SK-N-SH treated with all-trans-retinoic acid at 6 μM for 48 hours (cell line): ENCODE measurements around the gene LAPTM4A.

Experiments used
- ATAC-seq: fragments of 200-7000 bp; cut with Tn5 transposase; 3 replicates; pipeline ENCODE4 v1.9.1; 2020; ENCODE audit warnings: mild to moderate bottlenecking, moderate library complexity
- ARNTL ChIP-seq: fragments of 450-650 bp; formaldehyde crosslinking; IDR thresholded peaks from 2 replicates; pipeline ENCODE4 v1.5.0; 2020; ENCODE audit warnings: low read depth, mild to moderate bottlenecking, moderate library complexity, borderline replicate concordance
- BACH2 ChIP-seq: fragments of 250-450 bp; sonication (Bioruptor Pico); IDR thresholded peaks from 2 replicates; pipeline ENCODE4 v1.9.0; 2021; ENCODE audit warnings: mild to moderate bottlenecking, borderline replicate concordance
- CREB5 ChIP-seq: fragments of 250-450 bp; sonication (Bioruptor Pico); IDR thresholded peaks from 2 replicates; pipeline ENCODE4 v1.5.1; 2020; ENCODE audit warnings: low read depth, mild to moderate bottlenecking, moderate library complexity
- CSRNP3 ChIP-seq: fragments of 250-450 bp; sonication (Bioruptor Pico); IDR thresholded peaks from 2 replicates; pipeline ENCODE4 v1.5.1; 2021; ENCODE audit warnings: mild to moderate bottlenecking, moderate library complexity
- ESRRG ChIP-seq: fragments of 250-450 bp; sonication (Bioruptor Pico); IDR thresholded peaks from 2 replicates; pipeline ENCODE4 v1.6.1; 2021; ENCODE audit warnings: mild to moderate bottlenecking
- GLIS3 ChIP-seq: fragments of 250-450 bp; sonication (Bioruptor Pico); IDR thresholded peaks from 2 replicates; pipeline ENCODE4 v1.5.0; 2020; ENCODE audit warnings: mild to moderate bottlenecking, moderate library complexity
- OSR1 ChIP-seq: fragments of 250-450 bp; sonication (Bioruptor Pico); IDR thresholded peaks from 2 replicates; pipeline ENCODE4 v1.8.0; 2022; ENCODE audit warnings: moderate library complexity, mild to moderate bottlenecking, inconsistent platforms
- PATZ1 ChIP-seq: fragments of 250-450 bp; sonication (Bioruptor Pico); IDR thresholded peaks from 2 replicates; pipeline ENCODE4 v1.8.0; 2020; ENCODE audit warnings: mild to moderate bottlenecking, moderate library complexity, borderline replicate concordance
- POU6F1 ChIP-seq: fragments of 250-450 bp; sonication (Bioruptor Pico); IDR thresholded peaks from 2 replicates; pipeline ENCODE4 v1.8.0; 2021; ENCODE audit warnings: low read depth, mild to moderate bottlenecking, moderate library complexity, borderline replicate concordance
- PPARA ChIP-seq: fragments of 250-450 bp; sonication (Bioruptor Pico); IDR thresholded peaks from 2 replicates; pipeline ENCODE4 v1.5.0; 2020; ENCODE audit warnings: mild to moderate bottlenecking, borderline replicate concordance
- RARB ChIP-seq: fragments of 250-450 bp; sonication (Bioruptor Pico); IDR thresholded peaks from 2 replicates; pipeline ENCODE4 v1.8.0; 2021; ENCODE audit warnings: mild to moderate bottlenecking, moderate library complexity
- SNAI2 ChIP-seq: fragments of 250-450 bp; sonication (Bioruptor Pico); IDR thresholded peaks from 2 replicates; pipeline ENCODE4 v1.5.0; 2020; ENCODE audit warnings: mild to moderate bottlenecking, moderate library complexity
- TCF4 ChIP-seq: fragments of 250-450 bp; sonication (Bioruptor Pico); IDR thresholded peaks from 2 replicates; pipeline ENCODE4 v1.8.0; 2021; ENCODE audit warnings: mild to moderate bottlenecking, moderate library complexity, borderline replicate concordance
- TOX ChIP-seq: fragments of 250-450 bp; sonication (Bioruptor Pico); IDR thresholded peaks from 2 replicates; pipeline ENCODE4 v1.8.0; 2021; ENCODE audit warnings: mild to moderate bottlenecking, moderate library complexity, borderline replicate concordance
- ZC3H10 ChIP-seq: fragments of 250-450 bp; sonication (Bioruptor Pico); IDR thresholded peaks from 2 replicates; pipeline ENCODE4 v1.5.1; 2021; ENCODE audit warnings: mild to moderate bottlenecking, moderate library complexity
- ZFP3 ChIP-seq: fragments of 250-450 bp; sonication (Bioruptor Pico); IDR thresholded peaks from 2 replicates; pipeline ENCODE4 v1.5.0; 2020; ENCODE audit warnings: mild to moderate bottlenecking, moderate library complexity
- ZFP30 ChIP-seq: fragments of 450-650 bp; formaldehyde crosslinking; IDR thresholded peaks from 2 replicates; pipeline ENCODE4 v1.5.0; 2022; ENCODE audit warnings: mild to moderate bottlenecking, moderate library complexity
- ZNF565 ChIP-seq: fragments of 450-650 bp; formaldehyde crosslinking; conservative IDR thresholded peaks from 2 replicates; pipeline ENCODE4 v1.5.0; 2020; ENCODE audit warnings: low read depth, mild to moderate bottlenecking, moderate library complexity
- ZNF70 ChIP-seq: fragments of 450-650 bp; formaldehyde crosslinking; IDR thresholded peaks from 2 replicates; pipeline ENCODE4 v1.5.0; 2020; ENCODE audit warnings: mild to moderate bottlenecking, moderate library complexity
- ZNF8 ChIP-seq: fragments of 450-650 bp; formaldehyde crosslinking; IDR thresholded peaks from 2 replicates; pipeline ENCODE4 v1.5.0; 2020; ENCODE audit warnings: mild to moderate bottlenecking, moderate library complexity
- TF ChIP-seq, protein P1 (sequence below): fragments of 250-450 bp; sonication (Bioruptor Pico); IDR thresholded peaks from 2 replicates; pipeline ENCODE4 v1.5.0; 2020; ENCODE audit warnings: mild to moderate bottlenecking, moderate library complexity

LAPTM4A gene

DNA sequence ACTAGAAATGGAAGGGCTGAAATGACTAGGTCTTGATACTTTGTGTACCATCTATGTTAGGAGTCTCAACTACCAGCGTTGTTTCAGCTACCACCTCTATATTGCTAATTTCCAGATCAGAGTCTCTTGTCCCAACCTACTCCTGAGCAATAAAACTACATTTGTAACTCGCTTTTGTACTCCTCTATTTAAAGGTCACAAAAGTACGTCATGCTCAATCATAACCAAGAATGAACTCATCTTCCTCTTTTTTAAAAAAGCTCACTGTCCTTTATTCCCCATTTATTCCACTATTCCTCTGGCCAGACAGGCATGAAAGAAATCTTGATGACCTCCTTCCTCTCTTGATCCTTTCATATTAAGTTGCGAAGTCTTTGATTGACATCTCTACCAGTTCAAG is 27.7 kb downstream of the LAPTM4A start:
- ATAC-seq, result no peak
- TF ChIP-seq ZC3H10 (CRISPR knock-in tag), result no peak
- TF ChIP-seq ARNTL, result no peak
- TF ChIP-seq PATZ1 (CRISPR knock-in tag), result no peak
- TF ChIP-seq POU6F1 (CRISPR knock-in tag), result no peak
- TF ChIP-seq ZFP30 (CRISPR knock-in tag), result no peak
- TF ChIP-seq CREB5, result no peak
- no peak for TF ChIP-seq GLIS3 (CRISPR knock-in tag)
- TF ChIP-seq, protein P1, sequence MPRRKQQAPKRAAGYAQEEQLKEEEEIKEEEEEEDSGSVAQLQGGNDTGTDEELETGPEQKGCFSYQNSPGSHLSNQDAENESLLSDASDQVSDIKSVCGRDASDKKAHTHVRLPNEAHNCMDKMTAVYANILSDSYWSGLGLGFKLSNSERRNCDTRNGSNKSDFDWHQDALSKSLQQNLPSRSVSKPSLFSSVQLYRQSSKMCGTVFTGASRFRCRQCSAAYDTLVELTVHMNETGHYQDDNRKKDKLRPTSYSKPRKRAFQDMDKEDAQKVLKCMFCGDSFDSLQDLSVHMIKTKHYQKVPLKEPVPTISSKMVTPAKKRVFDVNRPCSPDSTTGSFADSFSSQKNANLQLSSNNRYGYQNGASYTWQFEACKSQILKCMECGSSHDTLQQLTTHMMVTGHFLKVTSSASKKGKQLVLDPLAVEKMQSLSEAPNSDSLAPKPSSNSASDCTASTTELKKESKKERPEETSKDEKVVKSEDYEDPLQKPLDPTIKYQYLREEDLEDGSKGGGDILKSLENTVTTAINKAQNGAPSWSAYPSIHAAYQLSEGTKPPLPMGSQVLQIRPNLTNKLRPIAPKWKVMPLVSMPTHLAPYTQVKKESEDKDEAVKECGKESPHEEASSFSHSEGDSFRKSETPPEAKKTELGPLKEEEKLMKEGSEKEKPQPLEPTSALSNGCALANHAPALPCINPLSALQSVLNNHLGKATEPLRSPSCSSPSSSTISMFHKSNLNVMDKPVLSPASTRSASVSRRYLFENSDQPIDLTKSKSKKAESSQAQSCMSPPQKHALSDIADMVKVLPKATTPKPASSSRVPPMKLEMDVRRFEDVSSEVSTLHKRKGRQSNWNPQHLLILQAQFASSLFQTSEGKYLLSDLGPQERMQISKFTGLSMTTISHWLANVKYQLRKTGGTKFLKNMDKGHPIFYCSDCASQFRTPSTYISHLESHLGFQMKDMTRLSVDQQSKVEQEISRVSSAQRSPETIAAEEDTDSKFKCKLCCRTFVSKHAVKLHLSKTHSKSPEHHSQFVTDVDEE, result no peak
- no peak for TF ChIP-seq ZFP3 (CRISPR knock-in tag)
- TF ChIP-seq SNAI2 (CRISPR knock-in tag), result no peak
- TF ChIP-seq ESRRG (CRISPR knock-in tag), result no peak

DNA sequence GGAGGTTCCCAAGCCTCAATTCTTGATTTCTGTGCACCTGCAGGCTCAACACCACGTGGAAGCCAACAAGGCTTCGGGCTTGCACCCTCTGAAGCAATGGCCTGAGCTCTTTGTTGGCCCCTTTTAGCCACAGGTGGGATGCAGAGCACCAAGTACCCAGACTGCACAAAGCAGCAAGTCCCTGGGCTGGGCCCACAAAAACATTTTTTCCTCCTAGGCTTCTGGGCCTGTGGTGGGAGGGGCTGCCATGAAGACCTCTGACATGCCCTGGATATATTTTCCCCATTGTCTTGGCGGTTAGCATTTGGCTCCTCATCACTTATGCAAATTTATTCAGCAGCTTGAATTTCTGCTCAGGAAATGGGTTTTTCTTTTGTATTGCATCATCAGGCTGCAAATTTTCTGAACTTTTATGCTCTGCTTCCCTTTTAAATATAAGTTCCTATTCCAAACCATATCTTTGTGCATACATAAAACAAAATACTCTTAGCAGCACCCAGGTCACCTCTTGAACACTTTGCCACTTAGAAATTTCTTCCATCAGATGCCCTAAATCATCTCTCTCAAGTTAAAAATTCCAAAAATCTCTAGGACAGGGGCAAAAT is 29.9 kb downstream of the LAPTM4A start:
- no peak for TF ChIP-seq POU6F1 (CRISPR knock-in tag)
- TF ChIP-seq TOX (CRISPR knock-in tag), result no peak
- no peak for TF ChIP-seq PPARA (CRISPR knock-in tag)
- TF ChIP-seq ZNF70, result no peak
- TF ChIP-seq ZNF8 (CRISPR knock-in tag), result no peak
- TF ChIP-seq ARNTL, result no peak
- no peak for TF ChIP-seq SNAI2 (CRISPR knock-in tag)
- TF ChIP-seq BACH2 (CRISPR knock-in tag), result no peak
- no peak for TF ChIP-seq ZC3H10 (CRISPR knock-in tag)
- no peak for TF ChIP-seq ZFP30 (CRISPR knock-in tag)
- TF ChIP-seq ESRRG (CRISPR knock-in tag), result no peak
- no peak for TF ChIP-seq RARB
- no peak for TF ChIP-seq CSRNP3 (CRISPR knock-in tag)
- TF ChIP-seq PATZ1 (CRISPR knock-in tag), result no peak
- no peak for TF ChIP-seq ZNF565 (CRISPR knock-in tag)
- TF ChIP-seq GLIS3 (CRISPR knock-in tag), result no peak
- no peak for TF ChIP-seq OSR1
- TF ChIP-seq TCF4 (CRISPR knock-in tag), result no peak
- ATAC-seq, result no peak
